HG03097 (cell line): ENCODE results near the gene NCAPG2.
"Not testable (repeated sequence)": the region's sequence is repeated elsewhere in the genome, so short reads cannot be mapped to it uniquely, and the experiment has no call there.

Experiments used
- ATAC-seq: cut with Tn5 transposase; IDR thresholded peaks from one replicate; pipeline ENCODE4 v1.9.1; 2021; ENCODE audit not compliant: unreplicated experiment, low FRiP score

Gene NCAPG2

GRCh38 chr7:158682456-158682855, 22.1 kb downstream of the NCAPG2 start:
- no peak for ATAC-seq

GRCh38 chr7:158680754-158681153, 23.9 kb downstream of the NCAPG2 start:
- ATAC-seq, result no peak

- ATAC-seq, result no peak
Observed at GRCh38 chr7:158676906-158677305, 27.7 kb downstream of the NCAPG2 start.

GRCh38 chr7:158676171-158676840, 28.3 kb downstream of the NCAPG2 start:
- no peak for ATAC-seq

GRCh38 chr7:158672975-158673374, 31.6 kb downstream of the NCAPG2 start:
- ATAC-seq, result no peak

GRCh38 chr7:158668086-158668485, 36.5 kb downstream of the NCAPG2 start:
- not testable (repeated sequence) for ATAC-seq

- ATAC-seq, result not testable (repeated sequence)
Observed at GRCh38 chr7:158666966-158667678, 37.5 kb downstream of the NCAPG2 start.

GRCh38 chr7:158666401-158666800, 38.2 kb downstream of the NCAPG2 start:
- no peak for ATAC-seq

GRCh38 chr7:158664406-158664805, 40.2 kb downstream of the NCAPG2 start:
- ATAC-seq, result no peak

GRCh38 chr7:158663428-158663741, 41.2 kb downstream of the NCAPG2 start:
- no peak for ATAC-seq

GRCh38 chr7:158662610-158663427, 41.8 kb downstream of the NCAPG2 start:
- no peak for ATAC-seq

- no peak for ATAC-seq
Observed at GRCh38 chr7:158658475-158658874, 46.1 kb downstream of the NCAPG2 start.

- no peak for ATAC-seq
Observed at GRCh38 chr7:158657189-158657746, 47.3 kb downstream of the NCAPG2 start.

GRCh38 chr7:158655931-158656441, 48.6 kb downstream of the NCAPG2 start:
- peak; percentile 97 for ATAC-seq

GRCh38 chr7:158655507-158655906, 49.1 kb downstream of the NCAPG2 start:
- ATAC-seq, result no peak

- ATAC-seq, result no peak
Observed at GRCh38 chr7:158651968-158652565, 52.5 kb downstream of the NCAPG2 start.

- ATAC-seq, result no peak
Observed at GRCh38 chr7:158650821-158651225, 53.8 kb downstream of the NCAPG2 start.

GRCh38 chr7:158649279-158649678, 55.3 kb downstream of the NCAPG2 start:
- no peak for ATAC-seq

- ATAC-seq, result no peak
Observed at GRCh38 chr7:158648787-158649186, 55.8 kb downstream of the NCAPG2 start.

- no peak for ATAC-seq
Observed at GRCh38 chr7:158648168-158648567, 56.4 kb downstream of the NCAPG2 start.

GRCh38 chr7:158647475-158647792, 57.2 kb downstream of the NCAPG2 start:
- ATAC-seq, result no peak
